Chondrocyte (in vitro differentiated cells): ENCODE data around the gene C10orf71. TPM values are rescaled to one million over a fixed set of nuclear protein-coding genes. Genes with fewer than 3 reads are reported as not detected.

Experiments used
- DNase-seq: peaks from one replicate; pipeline ENCODE4 v3.0.0; 2021; ENCODE audit warnings: mixed read lengths, low spot score
- H3K27ac Mint-ChIP-seq: one replicate; pipeline ENCODE4 v1.8.0; 2021; ENCODE audit warnings: mild to moderate bottlenecking, moderate library complexity, mixed read lengths; ENCODE audit not compliant: unreplicated experiment
- H3K27me3 Mint-ChIP-seq: 2 replicates; pipeline ENCODE4 v1.8.0; 2021; ENCODE audit warnings: low read depth, mixed read lengths
- H3K36me3 Mint-ChIP-seq: 2 replicates; pipeline ENCODE4 v1.8.0; 2021; ENCODE audit warnings: low read depth, mixed read lengths
- H3K4me1 Mint-ChIP-seq: 2 replicates; pipeline ENCODE4 v1.8.0; 2021; ENCODE audit warnings: low read depth, mild to moderate bottlenecking, mixed read lengths
- H3K4me3 Mint-ChIP-seq: one replicate; pipeline ENCODE4 v1.8.0; 2021; ENCODE audit warnings: mild to moderate bottlenecking, moderate library complexity, mixed read lengths; ENCODE audit not compliant: unreplicated experiment
- H3K9me3 Mint-ChIP-seq: 2 replicates; pipeline ENCODE4 v1.8.0; 2021; ENCODE audit warnings: low read depth, mixed read lengths
- CTCF ChIP-seq: fragments of 200-600 bp; sonication (generic); IDR thresholded peaks from 2 replicates; pipeline ENCODE4 v1.5.0; 2021; ENCODE audit warnings: antibody characterized with exemption, mild to moderate bottlenecking, moderate library complexity
- total RNA-seq: library from RNA; stranded (reverse); gene quantifications from 3 replicates; pipeline ENCODE4 v1.2.1, GENCODE V29; 2021

C10orf71 gene
- total RNA-seq, 1 donor from 2014 or later = not detected

GRCh38 chr10:49357910-49358309 is 58.9 kb downstream of the C10orf71 start:
- Mint-ChIP-seq H3K4me3 (no peak overlapping the region), H3K9me3 (peaks cover 8% of the 10 kb centered on the region), H3K4me1 (peaks cover 10% of the 10 kb centered on the region), H3K27me3 (no peaks in the 10 kb centered on the region), H3K27ac (no peak overlapping the region), H3K36me3 (no peaks in the 10 kb centered on the region)
- no peak for DNase-seq
- TF ChIP-seq CTCF = no peak

- DNase-seq = no peak
- Mint-ChIP-seq H3K4me3 (no peak overlapping the region), H3K27ac (peak overlapping the region; percentile 79), H3K27me3 (peaks cover 2% of the 10 kb centered on the region), H3K4me1 (peaks cover 10% of the 10 kb centered on the region), H3K9me3 (peaks cover 8% of the 10 kb centered on the region), H3K36me3 (no peaks in the 10 kb centered on the region)
- TF ChIP-seq CTCF = peak; percentile 34
Measured at GRCh38 chr10:49359349-49360270, 60.6 kb downstream of the C10orf71 start.

- H3K27me3 Mint-ChIP-seq = peaks cover 5% of the 10 kb centered on the region
- H3K4me3 Mint-ChIP-seq = no peak overlapping the region
- peaks cover 10% of the 10 kb centered on the region for H3K4me1 Mint-ChIP-seq
- no peak for TF ChIP-seq CTCF
- H3K9me3 Mint-ChIP-seq = peaks cover 8% of the 10 kb centered on the region
- DNase-seq = no peak
- no peaks in the 10 kb centered on the region for H3K36me3 Mint-ChIP-seq
- peak overlapping the region; percentile 79 for H3K27ac Mint-ChIP-seq
Measured at GRCh38 chr10:49360271-49361177, 61.6 kb downstream of the C10orf71 start.

GRCh38 chr10:49361178-49361554 is 62.2 kb downstream of the C10orf71 start:
- DNase-seq = no peak
- H3K9me3 Mint-ChIP-seq = peaks cover 8% of the 10 kb centered on the region
- no peak for TF ChIP-seq CTCF
- no peaks in the 10 kb centered on the region for H3K36me3 Mint-ChIP-seq
- peaks cover 10% of the 10 kb centered on the region for H3K4me1 Mint-ChIP-seq
- no peak overlapping the region for H3K4me3 Mint-ChIP-seq
- H3K27ac Mint-ChIP-seq = no peak overlapping the region
- H3K27me3 Mint-ChIP-seq = peaks cover 5% of the 10 kb centered on the region
